ENCODE measurements around the gene FBXO15. TPM values are rescaled to one million over a fixed set of nuclear protein-coding genes. Genes with fewer than 3 reads are reported as not detected.
A peak's percentile ranks its signal among the peaks of the same experiment; 100 is the strongest.

The FBXO15 gene
- 2.2 and 3.9 TPM in 2 replicates for total RNA-seq (2021)
- percentile 32 among the genes with signal in this experiment for Bru-seq, nascent RNA
- BruChase-seq, experiment 1, labeled RNA remaining after a 2-hour chase, result percentile 40 among the genes with signal in this experiment
- percentile 22 among the genes with signal in this experiment for BruChase-seq, experiment 2, labeled RNA remaining after a 6-hour chase
- long read RNA-seq, partial matches to known transcripts, result 3 of 4 reads
- long read RNA-seq, other reads (novel, unspliced or antisense), result 1 of 4 reads

- Histone ChIP-seq H4K20me1 (ENCODE audit: insufficient read depth) (no peaks in the 10 kb centered on the region), H3K4me1 (replicated peaks; ENCODE audit: insufficient read depth) (peaks cover 16% of the 10 kb centered on the region), H3K9me3 (ENCODE audit: insufficient read depth, low read depth) (no peaks in the 10 kb centered on the region), H2AFZ (peak within 1 kb of the TSS; percentile 99), H3K4me3 (peak within 1 kb of the TSS; percentile 80), H3K27ac (peak within 1 kb of the TSS; percentile 14; the same call in 1 of the 2 replicates), H3K27me3 (ENCODE audit: insufficient read depth, low read depth) (no peaks in the 10 kb centered on the region), H3K9me2 (ENCODE audit: insufficient read depth) (no peaks in the 10 kb centered on the region), H3K36me3 (ENCODE audit: low read depth) (0 out of 2 replicates have a peak, but pooled peaks cover 7% of the 10 kb centered on the region), H3K79me2 (ENCODE audit: low read depth) (peaks cover 45% of the 10 kb centered on the region), H3F3A (ENCODE audit: insufficient read depth, low read depth) (peaks cover 12% of the 10 kb centered on the region; the same call in 1 of the 2 replicates), H3K4me2 (peak within 1 kb of the TSS; percentile 92)
- TF ChIP-seq EZH2 (IDR thresholded peaks at IDR 0.05; ENCODE audit: low read depth), result no peak
- TF ChIP-seq, protein P1, sequence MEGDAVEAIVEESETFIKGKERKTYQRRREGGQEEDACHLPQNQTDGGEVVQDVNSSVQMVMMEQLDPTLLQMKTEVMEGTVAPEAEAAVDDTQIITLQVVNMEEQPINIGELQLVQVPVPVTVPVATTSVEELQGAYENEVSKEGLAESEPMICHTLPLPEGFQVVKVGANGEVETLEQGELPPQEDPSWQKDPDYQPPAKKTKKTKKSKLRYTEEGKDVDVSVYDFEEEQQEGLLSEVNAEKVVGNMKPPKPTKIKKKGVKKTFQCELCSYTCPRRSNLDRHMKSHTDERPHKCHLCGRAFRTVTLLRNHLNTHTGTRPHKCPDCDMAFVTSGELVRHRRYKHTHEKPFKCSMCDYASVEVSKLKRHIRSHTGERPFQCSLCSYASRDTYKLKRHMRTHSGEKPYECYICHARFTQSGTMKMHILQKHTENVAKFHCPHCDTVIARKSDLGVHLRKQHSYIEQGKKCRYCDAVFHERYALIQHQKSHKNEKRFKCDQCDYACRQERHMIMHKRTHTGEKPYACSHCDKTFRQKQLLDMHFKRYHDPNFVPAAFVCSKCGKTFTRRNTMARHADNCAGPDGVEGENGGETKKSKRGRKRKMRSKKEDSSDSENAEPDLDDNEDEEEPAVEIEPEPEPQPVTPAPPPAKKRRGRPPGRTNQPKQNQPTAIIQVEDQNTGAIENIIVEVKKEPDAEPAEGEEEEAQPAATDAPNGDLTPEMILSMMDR (conservative IDR thresholded peaks at IDR 0.05), result no peak
- ChIA-PET POLR2A (ENCODE audit: unreplicated experiment) (no interaction called here), CTCF (interaction anchor here (0.7 kb wide), 1 partner anchor 28 kb away, joined by 10 read pairs; no protein-coding TSS in a partner anchor)
- intact Hi-C loops (cut with micrococcal nuclease; ENCODE audit: unreplicated experiment), result loop anchor here (1.0 to 5.0 kb wide), 3 partner anchors 37 to 349 kb away; partner anchors contain the start of genes CNDP2 and CYB5A
- DNase-seq, result peak; percentile 90 to 93
- BruUV-seq (replicated peaks), result no TSS peak
Observed at GRCh38 chr18:74147779-74148542, at the start of gene FBXO15, which contains the start of gene TIMM21. FBXO15 (minus strand) TSS chr18:74147834; CDS start chr18:74147785, 49 bp downstream. TIMM21 (plus strand) TSS chr18:74148523; CDS start chr18:74148809, 286 bp downstream.

DNA sequence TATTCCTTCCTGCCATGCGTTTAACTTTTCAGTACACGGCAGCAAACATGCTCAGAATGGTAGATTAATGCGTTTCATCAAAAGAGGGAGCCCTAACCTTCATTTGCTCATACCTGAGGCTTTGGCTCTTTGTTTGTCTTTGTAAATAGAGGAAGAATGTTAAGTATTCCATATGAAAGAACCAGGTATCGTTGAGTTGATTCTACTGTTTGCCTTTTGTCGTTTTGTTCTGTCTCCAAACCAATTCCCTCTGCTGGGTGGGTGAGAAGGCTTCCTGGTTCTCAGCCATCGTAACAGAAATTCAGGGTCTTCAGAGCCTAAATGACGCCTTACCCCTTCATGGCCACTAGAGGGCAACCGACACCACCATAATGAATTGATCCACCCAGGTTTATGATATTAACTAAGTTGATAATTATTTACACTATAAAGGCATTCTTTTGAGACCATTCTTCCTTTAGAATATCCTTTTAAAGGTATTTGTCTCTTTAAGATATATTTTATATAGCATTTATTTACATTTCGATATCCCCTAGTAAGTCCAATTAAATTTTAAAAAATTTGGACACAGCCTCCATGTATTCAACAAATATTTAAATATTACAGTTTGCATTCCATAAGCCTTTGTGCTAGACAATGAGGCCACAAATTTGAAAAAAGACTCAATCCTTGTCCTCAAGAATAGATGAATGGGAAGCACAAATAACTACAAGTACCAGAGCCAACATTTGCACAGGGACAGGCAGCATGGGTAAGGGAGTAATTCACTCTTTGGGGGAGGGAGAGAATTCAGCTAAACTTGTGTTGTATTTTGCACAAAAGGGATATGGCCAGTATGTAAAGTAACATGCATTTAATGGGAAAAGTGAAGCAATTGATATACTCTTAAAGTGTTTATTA, 48.8 kb upstream of the FBXO15 start:
- no peak overlapping the region; the same call in 1 of the 2 replicates for H3K27ac ChIP-seq
- H3K4me3 ChIP-seq, result peak overlapping the region; percentile 55; the same call in 1 of the 2 replicates
- peak overlapping the region; percentile 91 for H2AFZ ChIP-seq
- H3K9me2 ChIP-seq (ENCODE audit: insufficient read depth), result no peaks in the 10 kb centered on the region
- H3K27me3 ChIP-seq (ENCODE audit: insufficient read depth, low read depth), result no peaks in the 10 kb centered on the region
- H3K4me2 ChIP-seq, result peak overlapping the region; percentile 89
- H3K79me2 ChIP-seq (ENCODE audit: low read depth), result no peaks in the 10 kb centered on the region
- TF ChIP-seq, protein P1 (conservative IDR thresholded peaks at IDR 0.05), result peak; percentile 99
- TF ChIP-seq EZH2 (IDR thresholded peaks at IDR 0.05; ENCODE audit: low read depth), result no peak
- intact Hi-C loops (cut with micrococcal nuclease; ENCODE audit: unreplicated experiment), result loop anchor here (1.0 to 5.0 kb wide), 5 partner anchors 95 to 356 kb away; partner anchors contain the start of genes CNDP2 and CYB5A
- CTCF ChIA-PET, result interaction anchor here (1.0 kb wide), 1 partner anchor 146 kb away, joined by 5 read pairs; no protein-coding TSS in a partner anchor
- peak; percentile 37 to 63 for DNase-seq
- no peaks in the 10 kb centered on the region for H3K36me3 ChIP-seq (ENCODE audit: low read depth)
- no TSS peak for BruUV-seq (replicated peaks)
- POLR2A ChIA-PET (ENCODE audit: unreplicated experiment), result no interaction called here
- no peaks in the 10 kb centered on the region for H4K20me1 ChIP-seq (ENCODE audit: insufficient read depth)
- no peaks in the 10 kb centered on the region for H3F3A ChIP-seq (ENCODE audit: insufficient read depth, low read depth)
- H3K9me3 ChIP-seq (ENCODE audit: insufficient read depth, low read depth), result no peaks in the 10 kb centered on the region
- H3K4me1 ChIP-seq (replicated peaks; ENCODE audit: insufficient read depth), result no peaks in the 10 kb centered on the region; the same call in 1 of the 2 replicates

Measured in PC-9 (cell line).